ENCODE measurements around the gene JAKMIP3.

JAKMIP3 gene

DNA sequence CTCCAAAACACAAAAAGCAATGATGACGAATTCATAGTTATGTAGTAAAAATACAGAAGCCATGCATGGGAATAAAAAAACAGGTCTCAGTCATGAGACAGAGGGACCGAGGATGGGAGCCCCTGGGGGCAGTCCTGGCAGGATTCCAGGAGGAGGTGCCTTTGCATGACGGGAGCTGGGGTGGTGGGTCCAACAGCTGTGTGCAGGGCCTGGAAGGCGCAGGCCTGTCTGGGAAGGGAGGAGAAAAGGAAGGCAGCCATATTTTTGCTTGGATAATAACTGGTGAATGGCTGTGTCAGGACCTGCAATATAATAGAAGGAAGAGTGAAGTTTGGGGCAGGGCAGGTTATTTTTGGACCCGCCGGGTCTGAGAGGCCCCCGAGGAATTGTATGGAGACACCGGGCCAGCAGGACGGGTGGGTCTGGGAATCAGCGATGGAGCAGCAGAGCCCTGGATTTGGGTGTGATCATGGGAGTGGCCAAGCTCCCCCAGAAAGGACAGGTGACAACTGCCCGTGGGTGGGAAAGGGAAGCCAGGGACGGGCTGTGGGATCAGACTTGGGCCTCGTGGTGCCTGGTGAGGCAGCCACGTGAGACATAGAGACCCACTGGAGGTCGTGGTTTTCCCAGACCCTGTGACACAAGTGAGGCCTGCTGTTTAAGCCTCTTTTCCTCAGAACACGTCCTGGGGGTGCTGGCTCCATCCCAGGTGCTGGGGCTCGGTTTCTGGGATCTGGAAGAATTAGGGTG lies 2.9 kb upstream of the JAKMIP3 start:
- TF ChIP-seq, protein P1, sequence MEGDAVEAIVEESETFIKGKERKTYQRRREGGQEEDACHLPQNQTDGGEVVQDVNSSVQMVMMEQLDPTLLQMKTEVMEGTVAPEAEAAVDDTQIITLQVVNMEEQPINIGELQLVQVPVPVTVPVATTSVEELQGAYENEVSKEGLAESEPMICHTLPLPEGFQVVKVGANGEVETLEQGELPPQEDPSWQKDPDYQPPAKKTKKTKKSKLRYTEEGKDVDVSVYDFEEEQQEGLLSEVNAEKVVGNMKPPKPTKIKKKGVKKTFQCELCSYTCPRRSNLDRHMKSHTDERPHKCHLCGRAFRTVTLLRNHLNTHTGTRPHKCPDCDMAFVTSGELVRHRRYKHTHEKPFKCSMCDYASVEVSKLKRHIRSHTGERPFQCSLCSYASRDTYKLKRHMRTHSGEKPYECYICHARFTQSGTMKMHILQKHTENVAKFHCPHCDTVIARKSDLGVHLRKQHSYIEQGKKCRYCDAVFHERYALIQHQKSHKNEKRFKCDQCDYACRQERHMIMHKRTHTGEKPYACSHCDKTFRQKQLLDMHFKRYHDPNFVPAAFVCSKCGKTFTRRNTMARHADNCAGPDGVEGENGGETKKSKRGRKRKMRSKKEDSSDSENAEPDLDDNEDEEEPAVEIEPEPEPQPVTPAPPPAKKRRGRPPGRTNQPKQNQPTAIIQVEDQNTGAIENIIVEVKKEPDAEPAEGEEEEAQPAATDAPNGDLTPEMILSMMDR (conservative IDR thresholded peaks at IDR 0.05; ENCODE audit: control insufficient read depth, insufficient read depth, low read depth, low read length) = no peak
- no peak overlapping the region for H3K4me3 ChIP-seq (ENCODE audit: control insufficient read depth, low read depth, low read length)
- no peak for DNase-seq (ENCODE audit: low read depth)

DNA sequence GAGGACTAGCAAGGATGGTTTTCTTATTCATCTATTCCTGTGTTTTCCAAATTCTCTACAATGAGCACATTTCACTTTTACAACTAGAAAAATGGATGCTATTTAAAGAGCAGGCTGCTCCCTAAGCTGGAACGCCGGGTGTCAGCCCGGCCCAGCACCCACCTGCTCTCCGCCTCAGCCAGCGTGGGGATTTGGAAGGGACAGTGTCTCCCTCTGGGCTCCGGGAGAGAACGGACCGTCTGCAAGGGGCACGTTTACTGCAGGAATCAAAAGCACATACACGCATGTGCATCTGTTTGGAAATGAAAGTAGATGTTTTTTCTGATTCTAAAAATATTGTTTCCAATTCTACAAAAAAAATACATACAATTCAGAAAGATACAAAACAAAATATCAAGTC lies 2.3 kb upstream of the JAKMIP3 start:
- no peak for DNase-seq (ENCODE audit: low read depth)
- TF ChIP-seq, protein P1 (conservative IDR thresholded peaks at IDR 0.05; ENCODE audit: control insufficient read depth, insufficient read depth, low read depth, low read length) = no peak
- no peak overlapping the region for H3K4me3 ChIP-seq (ENCODE audit: control insufficient read depth, low read depth, low read length)

DNA sequence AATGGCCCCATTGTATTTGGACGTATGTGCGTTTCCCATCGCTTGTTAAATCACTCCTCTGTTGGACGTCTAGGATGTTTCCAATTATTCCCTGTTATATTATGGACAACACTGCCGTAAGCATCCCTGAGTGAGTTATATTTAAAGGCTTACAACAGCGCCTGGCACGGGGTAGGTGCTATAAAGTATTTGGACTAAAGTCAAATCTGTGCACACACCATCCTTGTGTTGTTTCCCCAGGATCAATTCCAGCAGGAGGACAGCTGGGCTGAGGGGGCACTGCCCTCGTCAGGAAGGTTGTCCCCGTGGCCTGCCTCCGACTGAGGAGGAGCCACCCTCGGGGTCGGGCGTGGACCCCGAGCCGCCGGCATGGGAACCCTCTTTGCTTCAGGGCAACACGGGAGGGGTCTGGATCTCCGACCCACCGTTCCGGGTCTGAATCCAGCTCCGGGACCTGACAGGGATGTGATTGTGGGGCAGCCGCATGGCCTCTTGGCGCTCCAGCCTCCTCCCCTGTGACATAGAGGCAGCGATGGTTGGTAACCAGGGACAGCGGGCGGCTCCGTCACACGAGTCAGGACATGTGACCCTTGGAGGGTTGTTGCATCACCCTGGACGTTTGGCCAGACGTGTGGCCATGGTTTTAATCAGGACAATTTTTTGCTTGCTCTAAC lies 1.5 kb upstream of the JAKMIP3 start:
- no peak for DNase-seq (ENCODE audit: low read depth)
- H3K4me3 ChIP-seq (ENCODE audit: control insufficient read depth, low read depth, low read length) = no peak overlapping the region
- TF ChIP-seq, protein P1 (conservative IDR thresholded peaks at IDR 0.05; ENCODE audit: control insufficient read depth, insufficient read depth, low read depth, low read length) = no peak

DNA sequence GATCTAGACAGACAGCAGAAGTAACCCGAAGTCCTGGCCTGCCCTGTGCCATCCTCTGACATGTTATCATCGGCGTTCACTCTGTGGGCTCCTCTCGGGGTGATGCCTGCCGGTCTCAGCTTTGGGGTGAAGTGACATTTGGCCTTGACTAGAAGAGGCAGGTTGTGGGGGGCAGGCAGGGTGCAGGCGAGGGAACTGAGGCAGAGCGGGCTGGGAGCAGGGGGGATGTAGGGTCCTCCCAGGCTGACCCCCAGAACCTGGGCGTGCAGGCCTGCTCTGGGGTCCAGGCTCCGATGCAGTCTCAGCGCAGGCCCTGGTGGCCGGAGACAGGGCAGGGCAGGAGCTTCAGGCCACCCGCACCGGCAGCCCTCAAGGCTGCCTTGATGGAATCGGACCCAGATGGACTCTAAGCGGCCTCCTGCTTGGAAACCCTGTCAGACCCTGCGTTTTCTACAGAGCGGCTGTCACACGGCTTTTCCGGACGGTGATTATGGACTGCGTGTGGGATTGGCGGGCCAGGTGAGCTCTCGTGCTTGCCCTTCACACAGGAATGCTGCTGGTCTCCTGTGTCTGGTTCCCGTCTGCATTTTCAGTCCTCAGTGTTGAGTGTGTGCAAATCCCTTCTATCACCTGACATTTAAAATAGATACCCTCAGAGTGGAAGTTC lies 842 bp upstream of the JAKMIP3 start:
- H3K4me3 ChIP-seq (ENCODE audit: control insufficient read depth, low read depth, low read length) = no peak overlapping the region
- no peak for DNase-seq (ENCODE audit: low read depth)
- TF ChIP-seq, protein P1 (conservative IDR thresholded peaks at IDR 0.05; ENCODE audit: control insufficient read depth, insufficient read depth, low read depth, low read length) = no peak

DNA sequence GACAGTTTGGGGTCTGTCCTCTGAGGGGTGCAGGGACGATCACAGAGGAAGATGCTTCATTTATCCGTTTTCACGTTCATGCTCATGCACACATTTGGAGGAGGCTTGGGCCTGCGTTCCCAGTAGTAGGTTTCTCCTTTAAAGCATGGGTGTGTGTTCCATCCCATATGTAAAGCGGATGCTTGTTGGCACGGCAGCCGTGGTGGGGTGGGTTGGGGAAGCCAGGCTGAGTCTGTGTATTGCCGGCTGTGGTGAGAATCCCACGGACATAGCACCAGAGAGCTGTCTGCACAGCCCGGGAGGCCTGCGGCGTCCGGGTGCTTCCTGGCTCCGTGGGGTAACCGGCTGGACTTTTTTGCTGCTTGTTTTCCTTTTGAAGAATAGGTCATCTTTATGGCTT lies 440 bp downstream of the JAKMIP3 start:
- H3K4me3 ChIP-seq (ENCODE audit: control insufficient read depth, low read depth, low read length) = peak overlapping the region; percentile 45
- DNase-seq (ENCODE audit: low read depth) = peak; percentile 2
- TF ChIP-seq, protein P1 (conservative IDR thresholded peaks at IDR 0.05; ENCODE audit: control insufficient read depth, insufficient read depth, low read depth, low read length) = no peak

DNA sequence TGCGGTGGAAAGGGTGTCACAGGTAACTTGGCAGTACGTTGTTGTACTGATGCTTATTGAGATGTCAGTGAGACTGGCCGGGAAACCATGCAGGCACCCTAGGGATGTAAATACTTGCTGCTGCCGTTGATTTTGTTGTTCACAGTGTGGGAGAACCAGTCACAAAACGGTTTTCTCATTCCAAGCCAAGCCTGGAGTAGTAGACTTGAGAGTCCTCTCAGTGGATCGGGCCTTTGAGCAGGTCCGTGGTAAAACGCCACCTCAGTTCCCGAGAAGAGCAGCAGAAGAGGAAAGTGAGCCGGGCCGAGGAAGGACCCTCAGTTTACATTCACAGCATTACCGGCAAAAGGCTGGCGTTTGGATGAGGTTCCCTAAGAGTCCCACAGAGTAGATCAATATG lies 1.1 kb downstream of the JAKMIP3 start:
- TF ChIP-seq, protein P1 (conservative IDR thresholded peaks at IDR 0.05; ENCODE audit: control insufficient read depth, insufficient read depth, low read depth, low read length) = no peak
- DNase-seq (ENCODE audit: low read depth) = no peak
- H3K4me3 ChIP-seq (ENCODE audit: control insufficient read depth, low read depth, low read length) = no peak overlapping the region

Measured in fibroblast of mammary gland (primary cell).